ENCODE measurements around the gene AHRR. TPM values are rescaled to one million over a fixed set of nuclear protein-coding genes. Genes with fewer than 3 reads are reported as not detected.
"Not testable (repeated sequence)": the region's sequence is repeated elsewhere in the genome, so short reads cannot be mapped to it uniquely, and the experiment has no call there.

The AHRR gene
- polyA plus RNA-seq, 3 donors: 0.15 TPM; not detected in 1

DNA sequence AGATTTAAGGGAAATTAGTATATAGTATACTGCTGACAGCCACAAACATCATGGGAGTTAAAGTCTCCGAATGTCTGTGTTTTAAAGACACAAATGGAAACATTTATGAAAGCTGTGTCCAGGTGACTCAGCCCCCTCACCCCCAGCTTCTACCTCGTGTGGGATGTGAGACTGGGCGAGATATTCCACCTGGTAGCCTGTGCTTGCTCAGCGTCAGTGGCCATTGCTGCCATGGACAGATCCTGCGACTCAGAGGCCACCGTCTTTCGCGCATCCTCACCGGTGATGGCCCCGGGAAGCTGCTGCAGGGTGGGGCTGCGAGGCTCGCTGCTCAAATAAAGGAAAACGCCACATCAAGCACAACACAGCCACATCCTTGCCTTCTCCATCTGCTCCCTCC lies 90.2 kb downstream of the AHRR start:
- no peaks in the 10 kb centered on the region for H4K20me1 ChIP-seq (ENCODE audit: insufficient read depth, low read length)
- H3K36me3 ChIP-seq (replicated peaks in 1 of 2; ENCODE audit: control insufficient read depth in 1 of 2, insufficient read depth in 2 of 2, low read length in 2 of 2): no peaks in the 10 kb centered on the region
- H3K4me1 ChIP-seq (ENCODE audit: control insufficient read depth in 1 of 2, insufficient read depth in 2 of 2, low read length in 2 of 2): peaks cover 0 to 8% of the 10 kb centered on the region in 2 donors
- Mint-ChIP-seq H3K27me3 (ENCODE audit: low read depth in 3 of 3) (peaks cover 0 to 4% (median 3%) of the 10 kb centered on the region in 3 donors), H3K9me3 (no peaks in the 10 kb centered on the region), H3K36me3 (no peaks in the 10 kb centered on the region), H3K4me3 (no peak overlapping the region), H3K4me1 (no peaks in the 10 kb centered on the region), H3K27ac (no peak overlapping the region)
- no peaks in the 10 kb centered on the region for H3K79me2 ChIP-seq (ENCODE audit: insufficient read depth, low read length)
- no peak overlapping the region for H3K4me2 ChIP-seq (replicated peaks; ENCODE audit: extremely low read depth, low read length, poor library complexity, severe bottlenecking)
- DNase-seq: no peak
- no peak overlapping the region for H3K4me3 ChIP-seq (replicated peaks in 1 of 3; ENCODE audit: low read depth in 2 of 3, low read length in 3 of 3)
- intact Hi-C loops (cut with micrococcal nuclease): no loop called here
- TF ChIP-seq, protein P1, sequence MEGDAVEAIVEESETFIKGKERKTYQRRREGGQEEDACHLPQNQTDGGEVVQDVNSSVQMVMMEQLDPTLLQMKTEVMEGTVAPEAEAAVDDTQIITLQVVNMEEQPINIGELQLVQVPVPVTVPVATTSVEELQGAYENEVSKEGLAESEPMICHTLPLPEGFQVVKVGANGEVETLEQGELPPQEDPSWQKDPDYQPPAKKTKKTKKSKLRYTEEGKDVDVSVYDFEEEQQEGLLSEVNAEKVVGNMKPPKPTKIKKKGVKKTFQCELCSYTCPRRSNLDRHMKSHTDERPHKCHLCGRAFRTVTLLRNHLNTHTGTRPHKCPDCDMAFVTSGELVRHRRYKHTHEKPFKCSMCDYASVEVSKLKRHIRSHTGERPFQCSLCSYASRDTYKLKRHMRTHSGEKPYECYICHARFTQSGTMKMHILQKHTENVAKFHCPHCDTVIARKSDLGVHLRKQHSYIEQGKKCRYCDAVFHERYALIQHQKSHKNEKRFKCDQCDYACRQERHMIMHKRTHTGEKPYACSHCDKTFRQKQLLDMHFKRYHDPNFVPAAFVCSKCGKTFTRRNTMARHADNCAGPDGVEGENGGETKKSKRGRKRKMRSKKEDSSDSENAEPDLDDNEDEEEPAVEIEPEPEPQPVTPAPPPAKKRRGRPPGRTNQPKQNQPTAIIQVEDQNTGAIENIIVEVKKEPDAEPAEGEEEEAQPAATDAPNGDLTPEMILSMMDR (IDR thresholded peaks at IDR 0.05): no peak
- H3K27ac ChIP-seq (ENCODE audit: low read depth in 1 of 2, low read length in 2 of 2): no peak overlapping the region
- no peak overlapping the region for H2AFZ ChIP-seq (ENCODE audit: insufficient read depth, low read depth, low read length, poor library complexity, severe bottlenecking)
- H3K9ac ChIP-seq (ENCODE audit: insufficient read depth, low read length, poor library complexity, severe bottlenecking): no peak overlapping the region
- 99% methylated on average over 11 of the region's 13 CpGs for WGBS (ENCODE audit: insufficient coverage)
- H3K27me3 ChIP-seq (ENCODE audit: control insufficient read depth in 2 of 2, insufficient read depth in 2 of 2, low read length in 2 of 2): no peaks in the 10 kb centered on the region
- no peaks in the 10 kb centered on the region for H3K9me3 ChIP-seq (replicated peaks in 1 of 2; ENCODE audit: control insufficient read depth in 1 of 2, insufficient read depth in 1 of 2, low read length in 2 of 2)

DNA sequence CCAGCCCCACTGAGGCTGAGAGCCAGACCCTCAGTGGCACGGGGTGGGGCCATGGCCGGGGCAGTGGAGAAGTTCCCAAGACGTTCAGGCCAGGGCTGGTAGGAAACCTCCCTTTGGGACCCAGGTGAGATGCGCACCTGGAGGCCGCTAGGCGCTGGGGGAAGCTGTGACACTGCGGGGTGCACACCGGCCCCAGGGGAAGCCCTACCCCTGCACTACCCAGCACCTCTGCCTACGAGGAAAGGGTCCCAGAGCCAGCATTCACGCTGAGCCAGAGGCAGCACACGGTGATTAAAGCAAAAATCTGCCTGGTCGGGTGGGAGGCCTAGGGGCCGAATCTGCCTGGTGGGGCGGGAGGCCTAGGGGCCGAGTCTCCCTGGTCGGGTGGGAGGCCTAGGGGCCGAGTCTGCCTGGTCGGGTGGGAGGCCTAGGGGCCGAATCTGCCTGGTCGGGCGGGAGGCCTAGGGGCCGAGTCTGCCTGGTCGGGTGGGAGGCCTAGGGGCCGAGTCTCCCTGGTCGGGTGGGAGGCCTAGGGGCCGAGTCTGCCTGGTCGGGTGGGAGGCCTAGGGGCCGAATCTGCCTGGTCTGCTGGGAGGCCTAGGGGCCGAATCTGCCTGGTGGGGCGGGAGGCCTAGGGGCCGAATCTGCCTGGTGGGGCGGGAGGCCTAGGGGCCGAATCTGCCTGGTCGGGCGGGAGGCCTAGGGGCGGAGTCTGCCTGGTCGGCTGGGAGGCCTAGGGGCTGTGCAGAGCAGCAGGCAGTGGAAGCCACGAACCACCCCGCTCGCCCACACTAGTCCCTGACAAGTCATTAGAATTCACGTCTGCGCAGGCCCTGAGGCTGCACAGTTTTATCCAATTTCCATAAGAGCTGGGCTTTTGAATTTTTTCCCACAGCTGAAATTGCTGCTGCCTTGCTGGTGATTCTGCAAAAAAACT lies 93.7 kb downstream of the AHRR start:
- H3K79me2 ChIP-seq (ENCODE audit: insufficient read depth, low read length); intact Hi-C loops (cut with micrococcal nuclease); H2AFZ ChIP-seq (ENCODE audit: insufficient read depth, low read depth, low read length, poor library complexity, severe bottlenecking); H3K36me3 Mint-ChIP-seq; H3K4me2 ChIP-seq (replicated peaks; ENCODE audit: extremely low read depth, low read length, poor library complexity, severe bottlenecking); H3K27me3 ChIP-seq (ENCODE audit: control insufficient read depth in 2 of 2, insufficient read depth in 2 of 2, low read length in 2 of 2); H3K4me1 ChIP-seq (ENCODE audit: control insufficient read depth in 1 of 2, insufficient read depth in 2 of 2, low read length in 2 of 2); H3K27me3 Mint-ChIP-seq (ENCODE audit: low read depth in 3 of 3); H3K4me3 ChIP-seq (replicated peaks in 1 of 3; ENCODE audit: low read depth in 2 of 3, low read length in 3 of 3); H4K20me1 ChIP-seq (ENCODE audit: insufficient read depth, low read length); H3K9me3 ChIP-seq (replicated peaks in 1 of 2; ENCODE audit: control insufficient read depth in 1 of 2, insufficient read depth in 1 of 2, low read length in 2 of 2); H3K4me1 Mint-ChIP-seq; H3K9me3 Mint-ChIP-seq; DNase-seq; H3K9ac ChIP-seq (ENCODE audit: insufficient read depth, low read length, poor library complexity, severe bottlenecking); H3K36me3 ChIP-seq (replicated peaks in 1 of 2; ENCODE audit: control insufficient read depth in 1 of 2, insufficient read depth in 2 of 2, low read length in 2 of 2): not testable (repeated sequence)
- Mint-ChIP-seq H3K4me3 (peak overlapping the region in 1 of 2 donors; percentile 83), H3K27ac (peak overlapping the region in 2 of 7 donors; percentile 76 to 77)
- 54% methylated on average over 33 of the region's 42 CpGs for WGBS (ENCODE audit: insufficient coverage)
- H3K27ac ChIP-seq (ENCODE audit: low read depth in 1 of 2, low read length in 2 of 2): peak overlapping the region in 1 of 2 donors; percentile 45
